GM19455 (cell line): ENCODE measurements around the gene IL24.

ENCODE experiments used
- ATAC-seq: cut with Tn5 transposase; IDR thresholded peaks from one replicate; pipeline ENCODE4 v1.9.1; 2021; ENCODE audit not compliant: unreplicated experiment

The IL24 gene

DNA sequence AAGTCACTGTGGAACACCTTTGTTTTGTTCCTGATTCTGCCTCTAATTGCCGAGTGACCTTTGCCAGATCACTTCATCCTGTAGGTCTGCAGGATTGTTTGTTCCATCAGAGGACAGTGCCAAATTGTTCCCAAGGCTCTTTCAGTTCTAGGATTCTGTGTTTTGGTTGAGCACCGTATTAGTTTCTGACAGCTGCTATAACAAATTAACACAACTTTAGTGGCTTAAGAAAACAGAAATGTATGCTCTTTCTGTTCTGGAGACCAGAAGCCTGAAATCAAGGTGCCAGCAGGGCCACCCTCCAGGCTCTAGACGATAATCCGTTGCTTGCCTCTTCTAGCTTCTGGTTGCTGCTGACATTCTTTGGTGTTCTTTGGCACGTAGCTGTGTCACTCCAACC is 52.4 kb downstream of the IL24 start:
- no peak for ATAC-seq

DNA sequence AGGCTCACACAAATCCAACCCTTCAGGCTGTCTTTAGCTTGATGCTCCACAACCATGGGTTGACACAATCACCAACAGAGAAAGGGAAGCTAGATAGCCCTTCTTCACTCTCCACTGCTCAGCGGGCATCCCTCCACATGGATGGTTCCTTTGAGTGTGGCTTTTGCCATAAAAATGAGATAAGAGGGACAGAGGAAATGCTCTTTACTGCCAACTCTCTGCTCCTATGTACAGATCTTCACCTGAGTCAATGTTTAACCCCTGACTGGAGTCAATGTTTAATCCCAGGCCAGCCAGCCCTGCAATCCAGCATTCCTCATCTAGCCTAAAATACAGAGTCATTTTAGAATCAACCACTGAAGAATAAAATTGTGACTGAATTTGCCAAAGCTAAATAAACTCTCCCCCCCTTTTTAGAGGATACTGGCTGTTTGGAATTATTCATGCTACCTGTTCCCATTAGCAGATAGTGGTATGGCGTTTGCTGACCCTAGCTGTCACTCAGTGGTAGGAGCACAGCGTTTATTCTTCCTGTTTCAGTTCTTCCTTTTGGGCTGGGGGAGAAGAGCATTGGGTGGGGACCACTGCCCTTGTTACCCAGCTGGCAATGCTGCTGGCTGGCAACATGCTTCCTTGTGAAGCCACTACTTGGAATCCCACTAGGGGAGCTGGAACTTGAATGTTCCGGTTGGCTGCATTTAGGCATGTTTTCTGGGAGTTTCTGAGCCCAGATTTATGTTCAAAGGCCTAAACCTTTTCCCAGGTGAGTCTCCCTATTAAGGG is 54.3 kb downstream of the IL24 start:
- no peak for ATAC-seq

DNA sequence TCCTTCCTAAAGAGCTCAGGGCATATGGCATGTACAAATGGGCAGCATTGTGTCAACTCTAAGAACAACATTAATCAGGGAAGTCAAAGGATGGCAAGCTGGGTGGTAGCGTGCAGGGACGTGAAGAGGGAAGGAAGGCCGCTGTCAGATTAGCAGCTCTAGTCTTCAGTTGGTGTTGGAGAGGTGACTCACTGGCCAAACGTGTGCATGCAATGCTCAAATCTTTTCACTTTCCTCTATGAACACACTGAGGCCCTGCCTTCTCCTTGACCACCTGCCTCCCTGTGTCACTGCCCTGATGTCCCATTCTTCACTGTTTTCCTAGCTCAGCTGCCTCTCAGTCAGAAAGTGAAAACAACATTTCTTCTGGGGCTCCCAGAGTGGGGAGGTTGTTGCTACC is 54.9 kb downstream of the IL24 start:
- ATAC-seq = no peak

DNA sequence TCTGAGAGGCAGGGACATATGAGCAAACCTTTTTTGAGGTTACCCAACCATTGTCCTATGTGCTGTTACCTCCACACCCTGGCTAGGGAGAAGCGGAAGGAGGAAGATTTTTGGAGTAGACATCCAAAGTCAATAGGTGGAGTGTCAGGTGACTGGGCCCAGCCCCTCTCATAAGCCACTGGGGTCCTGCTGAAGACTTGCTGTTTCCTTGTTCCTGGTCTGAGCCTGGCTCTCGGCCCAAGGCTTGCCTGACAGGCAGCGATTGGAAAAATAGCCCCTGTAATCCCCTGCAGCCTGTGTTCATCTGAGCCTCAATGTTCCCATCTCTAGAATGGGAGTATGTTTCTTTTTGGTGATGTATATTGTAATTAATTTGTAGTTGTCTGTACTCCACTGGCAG is 55.9 kb downstream of the IL24 start:
- ATAC-seq = no peak

DNA sequence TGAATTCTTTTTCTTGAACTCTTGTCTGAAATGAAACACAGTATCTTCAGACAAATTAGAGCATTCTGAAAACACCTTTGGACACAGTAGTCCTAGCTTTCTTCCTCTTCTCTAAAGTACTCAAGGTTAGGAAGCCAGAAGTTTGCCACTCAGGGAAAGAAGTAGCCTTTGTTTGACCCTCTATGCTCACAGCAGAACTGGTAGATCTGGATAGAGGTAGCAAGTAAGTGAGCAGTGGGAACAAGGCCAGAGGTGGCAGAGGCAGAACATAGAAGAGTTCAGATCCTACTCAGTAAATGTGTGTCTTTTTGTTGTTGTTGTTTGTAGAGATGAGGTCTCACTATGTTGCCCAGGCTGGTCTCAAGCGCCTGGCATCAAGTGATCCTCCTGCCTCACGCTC is 56.4 kb downstream of the IL24 start:
- no peak for ATAC-seq
